ENCODE measurements around the gene GPLD1. TPM values are rescaled to one million over a fixed set of nuclear protein-coding genes. Genes with fewer than 3 reads are reported as not detected.

GPLD1 gene
- total and polyA plus RNA-seq, 2 experiments from 2014 or later: 3.8 to 11.1 TPM

DNA sequence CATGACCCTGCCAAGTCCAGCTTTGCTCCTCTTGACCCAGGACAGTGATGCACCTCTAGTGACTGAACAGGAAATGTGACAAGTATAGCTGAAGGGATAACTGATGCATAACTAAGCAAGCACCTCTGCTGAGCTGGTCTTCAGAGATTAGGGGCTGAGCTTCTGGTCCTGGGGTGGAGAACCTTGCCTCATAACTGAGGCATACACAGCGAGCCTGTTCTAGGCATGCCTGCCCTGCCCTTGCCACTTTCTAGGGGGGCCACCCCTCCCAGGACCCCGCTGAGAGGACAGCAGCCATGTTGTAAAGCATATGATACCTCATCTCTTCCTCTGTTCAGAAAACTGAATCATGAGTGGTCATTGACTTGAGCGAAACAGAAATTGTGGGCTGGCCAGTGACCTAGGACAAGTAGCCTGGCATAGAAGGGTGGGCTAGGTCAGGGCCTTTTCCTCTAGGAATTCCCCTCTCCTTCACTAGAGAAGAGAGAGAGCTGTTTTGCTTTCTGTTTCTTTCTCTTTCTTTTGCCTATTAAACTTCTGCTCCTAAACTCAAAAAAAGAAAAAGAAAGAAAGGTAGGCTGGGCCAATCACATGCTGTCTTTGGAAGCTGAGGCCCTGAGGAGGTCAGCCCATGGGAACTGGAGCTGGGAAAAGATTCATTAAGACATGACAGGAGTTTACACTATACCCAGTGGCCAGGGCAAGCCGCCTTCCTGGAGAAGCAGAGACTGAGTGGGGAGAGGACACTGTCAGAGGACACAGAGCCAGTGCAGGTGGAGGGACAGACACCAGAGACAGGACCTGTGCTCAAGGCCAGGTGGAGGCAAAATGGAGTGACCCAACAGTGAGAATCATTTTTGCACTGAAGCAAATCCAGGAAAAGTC, 28.5 kb upstream of the GPLD1 start:
- H3K27ac Mint-ChIP-seq: no peak overlapping the region
- H3K36me3 Mint-ChIP-seq (ENCODE audit: low read depth): no peaks in the 10 kb centered on the region
- H3K4me1 ChIP-seq (ENCODE audit: insufficient read depth): no peaks in the 10 kb centered on the region

More for the DNA sequence above, 28.5 kb upstream of the GPLD1 start:
- DNase-seq (ENCODE audit: low spot score) (no peak), ATAC-seq (no peak)
- no peaks in the 10 kb centered on the region for H3K27me3 ChIP-seq (ENCODE audit: insufficient read depth)
- Mint-ChIP-seq H3K27me3 (ENCODE audit: insufficient read depth, low read depth, poor library complexity) (peaks cover 3% of the 10 kb centered on the region), H3K9me3 (no peaks in the 10 kb centered on the region), H3K4me3 (no peak overlapping the region), H3K4me1 (no peaks in the 10 kb centered on the region)
- no peaks in the 10 kb centered on the region for H3K9me2 ChIP-seq (ENCODE audit: insufficient read depth)
- H3K36me3 ChIP-seq (ENCODE audit: insufficient read depth): no peaks in the 10 kb centered on the region
- no peaks in the 10 kb centered on the region for H3F3A ChIP-seq (replicated peaks; ENCODE audit: low read depth)
- no peak overlapping the region for H3K27ac ChIP-seq (ENCODE audit: low read depth)
- H3K4me3 ChIP-seq: no peak overlapping the region
- H3K79me2 ChIP-seq (replicated peaks; ENCODE audit: insufficient read depth): no peaks in the 10 kb centered on the region
- no peak overlapping the region for H3K4me2 ChIP-seq
- H4K20me1 ChIP-seq (replicated peaks; ENCODE audit: insufficient read depth): no peaks in the 10 kb centered on the region
- no peak for TF ChIP-seq POLR2AphosphoS5 (IDR thresholded peaks at IDR 0.05; ENCODE audit: low read depth)
- TF ChIP-seq, protein P1, sequence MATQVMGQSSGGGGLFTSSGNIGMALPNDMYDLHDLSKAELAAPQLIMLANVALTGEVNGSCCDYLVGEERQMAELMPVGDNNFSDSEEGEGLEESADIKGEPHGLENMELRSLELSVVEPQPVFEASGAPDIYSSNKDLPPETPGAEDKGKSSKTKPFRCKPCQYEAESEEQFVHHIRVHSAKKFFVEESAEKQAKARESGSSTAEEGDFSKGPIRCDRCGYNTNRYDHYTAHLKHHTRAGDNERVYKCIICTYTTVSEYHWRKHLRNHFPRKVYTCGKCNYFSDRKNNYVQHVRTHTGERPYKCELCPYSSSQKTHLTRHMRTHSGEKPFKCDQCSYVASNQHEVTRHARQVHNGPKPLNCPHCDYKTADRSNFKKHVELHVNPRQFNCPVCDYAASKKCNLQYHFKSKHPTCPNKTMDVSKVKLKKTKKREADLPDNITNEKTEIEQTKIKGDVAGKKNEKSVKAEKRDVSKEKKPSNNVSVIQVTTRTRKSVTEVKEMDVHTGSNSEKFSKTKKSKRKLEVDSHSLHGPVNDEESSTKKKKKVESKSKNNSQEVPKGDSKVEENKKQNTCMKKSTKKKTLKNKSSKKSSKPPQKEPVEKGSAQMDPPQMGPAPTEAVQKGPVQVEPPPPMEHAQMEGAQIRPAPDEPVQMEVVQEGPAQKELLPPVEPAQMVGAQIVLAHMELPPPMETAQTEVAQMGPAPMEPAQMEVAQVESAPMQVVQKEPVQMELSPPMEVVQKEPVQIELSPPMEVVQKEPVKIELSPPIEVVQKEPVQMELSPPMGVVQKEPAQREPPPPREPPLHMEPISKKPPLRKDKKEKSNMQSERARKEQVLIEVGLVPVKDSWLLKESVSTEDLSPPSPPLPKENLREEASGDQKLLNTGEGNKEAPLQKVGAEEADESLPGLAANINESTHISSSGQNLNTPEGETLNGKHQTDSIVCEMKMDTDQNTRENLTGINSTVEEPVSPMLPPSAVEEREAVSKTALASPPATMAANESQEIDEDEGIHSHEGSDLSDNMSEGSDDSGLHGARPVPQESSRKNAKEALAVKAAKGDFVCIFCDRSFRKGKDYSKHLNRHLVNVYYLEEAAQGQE (IDR thresholded peaks at IDR 0.05; ENCODE audit: unreplicated experiment): no peak
- TF ChIP-seq CREB1 (CRISPR knock-in tag; IDR thresholded peaks at IDR 0.05; ENCODE audit: low read depth): no peak
- TF ChIP-seq, protein P2, sequence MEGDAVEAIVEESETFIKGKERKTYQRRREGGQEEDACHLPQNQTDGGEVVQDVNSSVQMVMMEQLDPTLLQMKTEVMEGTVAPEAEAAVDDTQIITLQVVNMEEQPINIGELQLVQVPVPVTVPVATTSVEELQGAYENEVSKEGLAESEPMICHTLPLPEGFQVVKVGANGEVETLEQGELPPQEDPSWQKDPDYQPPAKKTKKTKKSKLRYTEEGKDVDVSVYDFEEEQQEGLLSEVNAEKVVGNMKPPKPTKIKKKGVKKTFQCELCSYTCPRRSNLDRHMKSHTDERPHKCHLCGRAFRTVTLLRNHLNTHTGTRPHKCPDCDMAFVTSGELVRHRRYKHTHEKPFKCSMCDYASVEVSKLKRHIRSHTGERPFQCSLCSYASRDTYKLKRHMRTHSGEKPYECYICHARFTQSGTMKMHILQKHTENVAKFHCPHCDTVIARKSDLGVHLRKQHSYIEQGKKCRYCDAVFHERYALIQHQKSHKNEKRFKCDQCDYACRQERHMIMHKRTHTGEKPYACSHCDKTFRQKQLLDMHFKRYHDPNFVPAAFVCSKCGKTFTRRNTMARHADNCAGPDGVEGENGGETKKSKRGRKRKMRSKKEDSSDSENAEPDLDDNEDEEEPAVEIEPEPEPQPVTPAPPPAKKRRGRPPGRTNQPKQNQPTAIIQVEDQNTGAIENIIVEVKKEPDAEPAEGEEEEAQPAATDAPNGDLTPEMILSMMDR (conservative IDR thresholded peaks at IDR 0.05; ENCODE audit: low read depth in 2 of 2): no peak
- TF ChIP-seq, protein P3, sequence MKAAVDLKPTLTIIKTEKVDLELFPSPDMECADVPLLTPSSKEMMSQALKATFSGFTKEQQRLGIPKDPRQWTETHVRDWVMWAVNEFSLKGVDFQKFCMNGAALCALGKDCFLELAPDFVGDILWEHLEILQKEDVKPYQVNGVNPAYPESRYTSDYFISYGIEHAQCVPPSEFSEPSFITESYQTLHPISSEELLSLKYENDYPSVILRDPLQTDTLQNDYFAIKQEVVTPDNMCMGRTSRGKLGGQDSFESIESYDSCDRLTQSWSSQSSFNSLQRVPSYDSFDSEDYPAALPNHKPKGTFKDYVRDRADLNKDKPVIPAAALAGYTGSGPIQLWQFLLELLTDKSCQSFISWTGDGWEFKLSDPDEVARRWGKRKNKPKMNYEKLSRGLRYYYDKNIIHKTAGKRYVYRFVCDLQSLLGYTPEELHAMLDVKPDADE (IDR thresholded peaks at IDR 0.05): no peak
- TF ChIP-seq ZNF331 (CRISPR knock-in tag; IDR thresholded peaks at IDR 0.05; ENCODE audit: low read depth): no peak
- no peak for TF ChIP-seq EZH2 (IDR thresholded peaks at IDR 0.05; ENCODE audit: low read depth, unreplicated experiment)
- TF ChIP-seq, protein P4, sequence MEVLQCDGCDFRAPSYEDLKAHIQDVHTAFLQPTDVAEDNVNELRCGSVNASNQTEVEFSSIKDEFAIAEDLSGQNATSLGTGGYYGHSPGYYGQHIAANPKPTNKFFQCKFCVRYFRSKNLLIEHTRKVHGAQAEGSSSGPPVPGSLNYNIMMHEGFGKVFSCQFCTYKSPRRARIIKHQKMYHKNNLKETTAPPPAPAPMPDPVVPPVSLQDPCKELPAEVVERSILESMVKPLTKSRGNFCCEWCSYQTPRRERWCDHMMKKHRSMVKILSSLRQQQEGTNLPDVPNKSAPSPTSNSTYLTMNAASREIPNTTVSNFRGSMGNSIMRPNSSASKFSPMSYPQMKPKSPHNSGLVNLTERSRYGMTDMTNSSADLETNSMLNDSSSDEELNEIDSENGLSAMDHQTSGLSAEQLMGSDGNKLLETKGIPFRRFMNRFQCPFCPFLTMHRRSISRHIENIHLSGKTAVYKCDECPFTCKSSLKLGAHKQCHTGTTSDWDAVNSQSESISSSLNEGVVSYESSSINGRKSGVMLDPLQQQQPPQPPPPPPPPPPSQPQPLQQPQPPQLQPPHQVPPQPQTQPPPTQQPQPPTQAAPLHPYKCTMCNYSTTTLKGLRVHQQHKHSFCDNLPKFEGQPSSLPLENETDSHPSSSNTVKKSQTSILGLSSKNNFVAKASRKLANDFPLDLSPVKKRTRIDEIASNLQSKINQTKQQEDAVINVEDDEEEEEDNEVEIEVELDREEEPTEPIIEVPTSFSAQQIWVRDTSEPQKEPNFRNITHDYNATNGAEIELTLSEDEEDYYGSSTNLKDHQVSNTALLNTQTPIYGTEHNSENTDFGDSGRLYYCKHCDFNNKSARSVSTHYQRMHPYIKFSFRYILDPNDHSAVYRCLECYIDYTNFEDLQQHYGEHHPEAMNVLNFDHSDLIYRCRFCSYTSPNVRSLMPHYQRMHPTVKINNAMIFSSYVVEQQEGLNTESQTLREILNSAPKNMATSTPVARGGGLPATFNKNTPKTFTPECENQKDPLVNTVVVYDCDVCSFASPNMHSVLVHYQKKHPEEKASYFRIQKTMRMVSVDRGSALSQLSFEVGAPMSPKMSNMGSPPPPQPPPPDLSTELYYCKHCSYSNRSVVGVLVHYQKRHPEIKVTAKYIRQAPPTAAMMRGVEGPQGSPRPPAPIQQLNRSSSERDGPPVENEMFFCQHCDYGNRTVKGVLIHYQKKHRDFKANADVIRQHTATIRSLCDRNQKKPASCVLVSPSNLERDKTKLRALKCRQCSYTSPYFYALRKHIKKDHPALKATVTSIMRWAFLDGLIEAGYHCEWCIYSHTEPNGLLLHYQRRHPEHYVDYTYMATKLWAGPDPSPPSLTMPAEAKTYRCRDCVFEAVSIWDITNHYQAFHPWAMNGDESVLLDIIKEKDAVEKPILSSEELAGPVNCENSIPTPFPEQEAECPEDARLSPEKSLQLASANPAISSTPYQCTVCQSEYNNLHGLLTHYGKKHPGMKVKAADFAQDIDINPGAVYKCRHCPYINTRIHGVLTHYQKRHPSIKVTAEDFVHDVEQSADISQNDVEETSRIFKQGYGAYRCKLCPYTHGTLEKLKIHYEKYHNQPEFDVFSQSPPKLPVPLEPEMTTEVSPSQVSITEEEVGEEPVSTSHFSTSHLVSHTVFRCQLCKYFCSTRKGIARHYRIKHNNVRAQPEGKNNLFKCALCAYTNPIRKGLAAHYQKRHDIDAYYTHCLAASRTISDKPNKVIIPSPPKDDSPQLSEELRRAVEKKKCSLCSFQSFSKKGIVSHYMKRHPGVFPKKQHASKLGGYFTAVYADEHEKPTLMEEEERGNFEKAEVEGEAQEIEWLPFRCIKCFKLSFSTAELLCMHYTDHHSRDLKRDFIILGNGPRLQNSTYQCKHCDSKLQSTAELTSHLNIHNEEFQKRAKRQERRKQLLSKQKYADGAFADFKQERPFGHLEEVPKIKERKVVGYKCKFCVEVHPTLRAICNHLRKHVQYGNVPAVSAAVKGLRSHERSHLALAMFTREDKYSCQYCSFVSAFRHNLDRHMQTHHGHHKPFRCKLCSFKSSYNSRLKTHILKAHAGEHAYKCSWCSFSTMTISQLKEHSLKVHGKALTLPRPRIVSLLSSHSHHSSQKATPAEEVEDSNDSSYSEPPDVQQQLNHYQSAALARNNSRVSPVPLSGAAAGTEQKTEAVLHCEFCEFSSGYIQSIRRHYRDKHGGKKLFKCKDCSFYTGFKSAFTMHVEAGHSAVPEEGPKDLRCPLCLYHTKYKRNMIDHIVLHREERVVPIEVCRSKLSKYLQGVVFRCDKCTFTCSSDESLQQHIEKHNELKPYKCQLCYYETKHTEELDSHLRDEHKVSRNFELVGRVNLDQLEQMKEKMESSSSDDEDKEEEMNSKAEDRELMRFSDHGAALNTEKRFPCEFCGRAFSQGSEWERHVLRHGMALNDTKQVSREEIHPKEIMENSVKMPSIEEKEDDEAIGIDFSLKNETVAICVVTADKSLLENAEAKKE (CRISPR knock-in tag; IDR thresholded peaks at IDR 0.05): no peak
- no peak for TF ChIP-seq ZNF114 (CRISPR knock-in tag; IDR thresholded peaks at IDR 0.05)
- TF ChIP-seq STAT1 (IDR thresholded peaks at IDR 0.05; ENCODE audit: unreplicated experiment): no peak
- no peak for TF ChIP-seq JUNB (IDR thresholded peaks at IDR 0.05; ENCODE audit: unreplicated experiment)
- no peak for TF ChIP-seq EZH2phosphoT487 (IDR thresholded peaks at IDR 0.05; ENCODE audit: unreplicated experiment)
- TF ChIP-seq NANOG (IDR thresholded peaks at IDR 0.05; ENCODE audit: borderline replicate concordance): no peak
- H2AFZ ChIP-seq: no peak overlapping the region

All from GM23338 (cell line).